Subcutaneous adipose tissue (tissue), 4 donors: ENCODE results near the gene C2CD2L. TPM values are rescaled to one million over a fixed set of nuclear protein-coding genes. Genes with fewer than 3 reads are reported as not detected.

Experiments
- CTCF ChIP-seq: fragments of 450-650 bp; IDR thresholded peaks from one replicate; pipeline ENCODE4 v1.5.1; 2016; ENCODE audit warnings: low read depth, mild to moderate bottlenecking, control low read depth, antibody characterized with exemption, moderate library complexity
- total RNA-seq, 4 donors: library from RNA; depleted of rRNA; stranded (reverse); fragments of >200 nt; gene quantifications; one replicate each; pipeline ENCODE4 v1.1.0, GENCODE V29; 2016

Gene C2CD2L
- total RNA-seq, result 10 to 100 TPM in 2 of 4 donors, 1 to 10 TPM in 2; 6.2 to 12.1 (median 9.6) TPM

GRCh38 chr11:119106564-119107537 is at the start of gene C2CD2L:
Gene C2CD2L (plus strand): TSS chr11:119107344. CDS start chr11:119107742, 398 bp downstream.
- TF ChIP-seq CTCF, result no peak

GRCh38 chr11:119061256-119061655 is 45.9 kb upstream of the C2CD2L start:
- TF ChIP-seq CTCF, result no peak

DNA sequence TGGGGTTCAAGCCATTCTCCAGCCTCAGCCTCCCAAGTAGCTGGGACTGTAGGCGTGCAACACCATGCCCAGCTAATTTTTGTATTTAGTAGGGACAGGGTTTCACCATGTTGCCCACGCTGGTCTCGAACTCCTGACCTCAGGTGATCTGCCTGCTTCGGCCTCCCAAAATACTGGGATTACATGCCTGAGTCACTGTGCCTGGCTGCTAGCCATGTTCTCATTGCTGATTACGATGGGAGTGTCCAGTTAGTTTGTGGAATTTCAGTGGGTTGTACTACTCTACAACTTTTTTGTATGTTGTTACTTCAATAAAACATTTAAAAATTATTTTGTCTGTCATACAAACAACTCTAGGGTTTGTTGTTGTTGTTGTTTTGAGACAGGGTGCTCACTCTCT is 44.4 kb upstream of the C2CD2L start:
- TF ChIP-seq CTCF, result no peak

GRCh38 chr11:119065369-119065768 is 41.8 kb upstream of the C2CD2L start:
- TF ChIP-seq CTCF, result no peak

DNA sequence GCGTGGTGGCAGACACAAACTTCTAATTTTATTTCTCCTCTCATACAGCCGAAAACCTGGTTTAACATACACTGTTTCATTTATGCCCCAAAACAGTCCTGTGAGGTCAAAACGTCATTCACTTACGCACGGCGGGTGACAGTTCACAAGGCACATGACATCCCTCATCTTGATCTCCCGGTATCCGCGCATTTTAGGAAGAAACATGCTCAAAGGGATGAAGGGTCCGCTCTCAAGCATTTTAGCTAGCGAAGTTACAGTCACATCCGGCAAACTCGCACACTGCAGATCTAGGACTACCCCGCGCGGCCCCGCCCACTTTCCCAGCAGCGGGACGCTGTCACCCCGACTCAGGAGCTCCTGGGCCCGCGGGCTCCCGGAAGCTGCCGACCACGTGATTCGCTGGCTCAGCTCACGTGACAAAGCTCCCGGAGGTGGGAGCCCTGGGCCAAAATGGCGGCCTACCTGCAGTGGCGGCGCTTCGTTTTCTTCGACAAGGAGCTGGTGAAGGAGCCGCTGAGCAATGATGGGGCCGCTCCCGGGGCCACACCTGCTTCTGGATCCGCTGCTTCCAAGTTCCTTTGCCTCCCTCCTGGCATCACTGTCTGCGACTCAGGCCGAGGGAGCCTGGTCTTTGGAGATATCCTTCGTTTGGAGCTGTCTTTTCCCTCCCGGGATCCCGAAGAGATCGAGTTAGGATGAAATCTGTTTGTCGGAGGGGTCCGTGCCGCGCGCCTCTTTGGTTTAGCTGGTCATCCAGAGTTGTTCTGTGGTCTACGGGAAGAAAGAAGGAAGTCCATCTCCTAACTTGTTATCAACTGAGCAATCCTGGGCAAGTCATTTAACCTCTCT is 39.5 kb upstream of the C2CD2L start, which contains the start of gene VPS11:
Gene VPS11, plus strand, starts transcription at position 448 of the 852 bp plus-strand sequence. Its CDS starts 6 bp downstream, at position 454.
- TF ChIP-seq CTCF, result no peak

DNA sequence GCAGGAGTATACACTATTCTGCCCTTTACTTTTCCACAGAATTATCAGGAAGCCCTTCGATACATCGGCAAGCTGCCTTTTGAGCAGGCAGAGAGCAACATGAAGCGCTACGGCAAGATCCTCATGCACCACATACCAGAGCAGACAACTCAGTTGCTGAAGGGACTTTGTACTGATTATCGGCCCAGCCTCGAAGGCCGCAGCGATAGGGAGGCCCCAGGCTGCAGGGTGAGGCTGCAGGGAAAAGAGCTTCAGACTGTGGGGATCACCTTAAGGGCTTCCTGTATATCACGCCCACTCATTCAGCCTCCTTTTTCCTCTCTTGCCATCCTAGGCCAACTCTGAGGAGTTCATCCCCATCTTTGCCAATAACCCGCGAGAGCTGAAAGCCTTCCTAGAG is 29.3 kb upstream of the C2CD2L start:
- TF ChIP-seq CTCF, result no peak
